Activated T-helper 2 cell treated with anti-CD3 and anti-CD28 coated beads, Interferon-gamma antibody, Interleukin-2, Interleukin-4, amounts not matched to agents 10 μg/mL and 5 μg/mL and 100 μg/mL, durations not matched to agents 14 hours and 24 hours and 36 hours (primary cell): ENCODE data around the gene AFAP1L2. TPM values are rescaled to one million over a fixed set of nuclear protein-coding genes. Genes with fewer than 3 reads are reported as not detected.
"Not testable (repeated sequence)": the region's sequence is repeated elsewhere in the genome, so short reads cannot be mapped to it uniquely, and the experiment has no call there.

ENCODE experiments used
- DNase-seq: peaks from one replicate; pipeline ENCODE4 v3.0.0; 2021; ENCODE audit warnings: low spot score
- H3K27ac Mint-ChIP-seq: one replicate; pipeline ENCODE4 v1.8.0; 2021; ENCODE audit warnings: mixed read lengths
- H3K27me3 Mint-ChIP-seq: one replicate; pipeline ENCODE4 v1.8.0; 2021; ENCODE audit warnings: low read depth, mixed read lengths
- H3K36me3 Mint-ChIP-seq: one replicate; pipeline ENCODE4 v1.8.0; 2021; ENCODE audit warnings: low read depth, mixed read lengths
- H3K4me1 Mint-ChIP-seq: one replicate; pipeline ENCODE4 v1.8.0; 2021; ENCODE audit warnings: low read depth, mixed read lengths
- H3K4me3 Mint-ChIP-seq: one replicate; pipeline ENCODE4 v1.8.0; 2021; ENCODE audit warnings: low read depth, mild to moderate bottlenecking, moderate library complexity, mixed read lengths
- H3K9me3 Mint-ChIP-seq: one replicate; pipeline ENCODE4 v1.8.0; 2021; ENCODE audit warnings: mixed read lengths
- intact Hi-C: fragments of 100-400 bp; cut with micrococcal nuclease; formaldehyde crosslinking; loops from one replicate; pipeline ENCODE4 v1.15.1; 2023
- total RNA-seq: library from RNA; stranded (reverse); gene quantifications from 2 replicates; pipeline ENCODE4 v1.2.3, GENCODE V29; 2022

The AFAP1L2 gene
- total RNA-seq, 1 donor from 2014 or later, result 3.5 TPM

- intact Hi-C loops, result loop anchor here (5.0 kb wide), 1 partner anchor 53 kb away; no protein-coding TSS in a partner anchor
- DNase-seq, result no peak
- Mint-ChIP-seq H3K4me1 (peaks cover 10% of the 10 kb centered on the region), H3K4me3 (no peak overlapping the region), H3K27me3 (peaks cover 6% of the 10 kb centered on the region), H3K27ac (no peak overlapping the region), H3K9me3 (no peaks in the 10 kb centered on the region), H3K36me3 (no peaks in the 10 kb centered on the region)
Observed at GRCh38 chr10:114359953-114360345, 44.4 kb downstream of the AFAP1L2 start.

GRCh38 chr10:114359041-114359952, 45.0 kb downstream of the AFAP1L2 start:
- Mint-ChIP-seq H3K27ac (no peak overlapping the region), H3K27me3 (peaks cover 6% of the 10 kb centered on the region), H3K36me3 (no peaks in the 10 kb centered on the region), H3K4me3 (no peak overlapping the region), H3K4me1 (peaks cover 10% of the 10 kb centered on the region), H3K9me3 (no peaks in the 10 kb centered on the region)
- DNase-seq, result no peak
- intact Hi-C loops, result loop anchor here (5.0 kb wide), 1 partner anchor 52 kb away; no protein-coding TSS in a partner anchor

GRCh38 chr10:114357515-114357996, 46.7 kb downstream of the AFAP1L2 start:
- H3K4me3 Mint-ChIP-seq, result no peak overlapping the region
- DNase-seq, result no peak
- peaks cover 10% of the 10 kb centered on the region for H3K4me1 Mint-ChIP-seq
- no peak overlapping the region for H3K27ac Mint-ChIP-seq
- no peaks in the 10 kb centered on the region for H3K36me3 Mint-ChIP-seq
- intact Hi-C loops, result loop anchor here (1.0 to 5.0 kb wide), 2 partner anchors 20 to 50 kb away; no protein-coding TSS in a partner anchor
- H3K27me3 Mint-ChIP-seq, result peaks cover 10% of the 10 kb centered on the region
- H3K9me3 Mint-ChIP-seq, result no peaks in the 10 kb centered on the region

GRCh38 chr10:114356751-114357514, 47.4 kb downstream of the AFAP1L2 start:
- DNase-seq, result no peak
- H3K27ac Mint-ChIP-seq, result no peak overlapping the region
- peaks cover 10% of the 10 kb centered on the region for H3K4me1 Mint-ChIP-seq
- H3K36me3 Mint-ChIP-seq, result no peaks in the 10 kb centered on the region
- H3K4me3 Mint-ChIP-seq, result no peak overlapping the region
- intact Hi-C loops, result loop anchor here (1.0 to 5.0 kb wide), 2 partner anchors 20 to 50 kb away; no protein-coding TSS in a partner anchor
- H3K27me3 Mint-ChIP-seq, result peaks cover 10% of the 10 kb centered on the region
- H3K9me3 Mint-ChIP-seq, result no peaks in the 10 kb centered on the region

- Mint-ChIP-seq H3K4me1 (peaks cover 10% of the 10 kb centered on the region), H3K4me3 (no peak overlapping the region), H3K9me3 (no peaks in the 10 kb centered on the region), H3K27ac (no peak overlapping the region), H3K27me3 (peaks cover 10% of the 10 kb centered on the region), H3K36me3 (no peaks in the 10 kb centered on the region)
- no peak for DNase-seq
- intact Hi-C loops, result loop anchor here (5.0 kb wide), 1 partner anchor 49 kb away; no protein-coding TSS in a partner anchor
Observed at GRCh38 chr10:114356126-114356525, 48.2 kb downstream of the AFAP1L2 start.

GRCh38 chr10:114353383-114353782, 50.9 kb downstream of the AFAP1L2 start:
- peaks cover 4% of the 10 kb centered on the region for H3K27me3 Mint-ChIP-seq
- H3K36me3 Mint-ChIP-seq, result no peaks in the 10 kb centered on the region
- no peak overlapping the region for H3K4me3 Mint-ChIP-seq
- no peak overlapping the region for H3K27ac Mint-ChIP-seq
- intact Hi-C loops, result loop anchor here (5.0 kb wide), 1 partner anchor 34 kb away; no protein-coding TSS in a partner anchor
- peaks cover 10% of the 10 kb centered on the region for H3K4me1 Mint-ChIP-seq
- no peak for DNase-seq
- no peaks in the 10 kb centered on the region for H3K9me3 Mint-ChIP-seq

GRCh38 chr10:114352653-114353298, 51.5 kb downstream of the AFAP1L2 start:
- no peaks in the 10 kb centered on the region for H3K9me3 Mint-ChIP-seq
- no peak overlapping the region for H3K27ac Mint-ChIP-seq
- intact Hi-C loops, result loop anchor here (5.0 kb wide), 1 partner anchor 35 kb away; no protein-coding TSS in a partner anchor
- no peaks in the 10 kb centered on the region for H3K36me3 Mint-ChIP-seq
- H3K4me1 Mint-ChIP-seq, result peaks cover 8% of the 10 kb centered on the region
- H3K27me3 Mint-ChIP-seq, result peaks cover 4% of the 10 kb centered on the region
- no peak overlapping the region for H3K4me3 Mint-ChIP-seq
- DNase-seq, result no peak

GRCh38 chr10:114350751-114351150, 53.6 kb downstream of the AFAP1L2 start:
- no peak for DNase-seq
- Mint-ChIP-seq H3K27me3 (peaks cover 4% of the 10 kb centered on the region), H3K9me3 (no peaks in the 10 kb centered on the region), H3K4me1 (peaks cover 6% of the 10 kb centered on the region), H3K36me3 (no peaks in the 10 kb centered on the region), H3K4me3 (no peak overlapping the region), H3K27ac (no peak overlapping the region)
- intact Hi-C loops, result loop anchor here (5.0 kb wide), 1 partner anchor 37 kb away; no protein-coding TSS in a partner anchor

- Mint-ChIP-seq H3K4me1 (peaks cover 6% of the 10 kb centered on the region), H3K36me3 (no peaks in the 10 kb centered on the region), H3K4me3 (no peak overlapping the region), H3K27ac (no peak overlapping the region), H3K27me3 (peaks cover 4% of the 10 kb centered on the region), H3K9me3 (no peaks in the 10 kb centered on the region)
- no peak for DNase-seq
- intact Hi-C loops, result loop anchor here (5.0 kb wide), 1 partner anchor 38 kb away; no protein-coding TSS in a partner anchor
Observed at GRCh38 chr10:114349522-114350215, 54.6 kb downstream of the AFAP1L2 start.

GRCh38 chr10:114349071-114349470, 55.2 kb downstream of the AFAP1L2 start:
- not testable (repeated sequence) for H3K27ac Mint-ChIP-seq, H3K27me3 Mint-ChIP-seq

GRCh38 chr10:114347791-114348190, 56.5 kb downstream of the AFAP1L2 start:
- Mint-ChIP-seq H3K36me3 (no peaks in the 10 kb centered on the region), H3K4me1 (peaks cover 6% of the 10 kb centered on the region), H3K27me3 (peaks cover 1% of the 10 kb centered on the region), H3K9me3 (no peaks in the 10 kb centered on the region), H3K27ac (no peak overlapping the region), H3K4me3 (no peak overlapping the region)
- DNase-seq, result no peak
- intact Hi-C loops, result no loop called here

More at GRCh38 chr10:114349071-114349470, 55.2 kb downstream of the AFAP1L2 start:
- H3K36me3 Mint-ChIP-seq, H3K9me3 Mint-ChIP-seq, H3K4me3 Mint-ChIP-seq, intact Hi-C loops, DNase-seq, H3K4me1 Mint-ChIP-seq: not testable (repeated sequence)
